HEK293 (cell line): ENCODE results near the gene TMCC1.

Experiments
- CTCF ChIA-PET: fragments of 350-600 bp; formaldehyde crosslinking; extraction: SDS; loops from one replicate; lab custom pipeline; 2021; ENCODE audit warnings: antibody characterized with exemption; lab: Yijun Ruan, JAX
- POLR2A ChIA-PET: fragments of 300-600 bp; formaldehyde crosslinking; extraction: SDS; loops from one replicate; lab custom pipeline; 2020; ENCODE audit warnings: antibody characterized with exemption, inconsistent platforms; lab: Yijun Ruan, JAX
- H3K27ac ChIP-seq: fragments of 200-500 bp; sonication (Bioruptor generic); 2 replicates; pipeline ENCODE4 v1.5.1; 2014; ENCODE audit warnings: low read depth, low read length, control low read depth, inconsistent platforms; ENCODE audit errors: extremely low read depth
- H3K36me3 ChIP-seq, 2 experiments: fragments of 200-500 bp in 1 of 2; sonication (Bioruptor generic) in 1 of 2; 1 replicate in 1 of 2; 2 replicates in 1 of 2; pipeline ENCODE4 v1.5.1; 2014 to 2017; ENCODE audit warnings: inconsistent platforms in 2 of 2, low read length in 2 of 2; ENCODE audit not compliant: control insufficient read depth in 2 of 2, insufficient read depth in 1 of 2
- H3K4me1 ChIP-seq: fragments of 200-500 bp; sonication (Bioruptor generic); 2 replicates; pipeline ENCODE4 v1.5.1; 2014; ENCODE audit warnings: mild to moderate bottlenecking, low read length, inconsistent platforms; ENCODE audit not compliant: control insufficient read depth, insufficient read depth
- H3K4me3 ChIP-seq: 2 replicates; pipeline ENCODE4 v1.5.1; 2011; ENCODE audit warnings: low read depth, mild to moderate bottlenecking, control low read depth, low read length, moderate library complexity
- H3K9me3 ChIP-seq: fragments of 200-500 bp; sonication (Bioruptor generic); 2 replicates; pipeline ENCODE4 v1.5.1; 2014; ENCODE audit warnings: low read depth, low read length, inconsistent platforms; ENCODE audit not compliant: control insufficient read depth, insufficient read depth
- BCL11A ChIP-seq: fragments of 450-650 bp; formaldehyde crosslinking; IDR thresholded peaks from 2 replicates; pipeline ENCODE4 v1.5.1; 2016; ENCODE audit warnings: low read depth, missing biosample characterization, missing genetic modification characterization
- BCL11B ChIP-seq: fragments of 450-650 bp; formaldehyde crosslinking; IDR thresholded peaks from 2 replicates; pipeline ENCODE4 v1.5.1; 2016; ENCODE audit warnings: low read depth, missing biosample characterization, missing genetic modification characterization
- EGR2 ChIP-seq: fragments of 450-650 bp; formaldehyde crosslinking; IDR thresholded peaks from 2 replicates; pipeline ENCODE4 v1.5.1; 2016; ENCODE audit warnings: low read depth, missing biosample characterization, missing genetic modification characterization
- IKZF3 ChIP-seq: fragments of 450-650 bp; IDR thresholded peaks from 2 replicates; pipeline ENCODE4 v1.5.0; 2018; ENCODE audit warnings: missing biosample characterization, mild to moderate bottlenecking, missing genetic modification characterization, moderate library complexity
- PRDM1 ChIP-seq: fragments of 450-650 bp; formaldehyde crosslinking; IDR thresholded peaks from 2 replicates; pipeline ENCODE4; 2016; ENCODE audit warnings: missing biosample characterization, missing genetic modification characterization
- SCRT1 ChIP-seq: fragments of 450-650 bp; formaldehyde crosslinking; IDR thresholded peaks from 2 replicates; pipeline ENCODE4 v1.5.1; 2016; ENCODE audit warnings: missing biosample characterization, missing genetic modification characterization, borderline replicate concordance
- ZBTB8A ChIP-seq: fragments of 450-650 bp; formaldehyde crosslinking; IDR thresholded peaks from 2 replicates; pipeline ENCODE4 v1.5.1; 2016; ENCODE audit warnings: missing biosample characterization, missing genetic modification characterization
- ZNF10 ChIP-seq: fragments of 450-650 bp; formaldehyde crosslinking; IDR thresholded peaks from 2 replicates; pipeline ENCODE4 v1.5.1; 2017; ENCODE audit warnings: missing biosample characterization, missing genetic modification characterization
- ZNF140 ChIP-seq: fragments of 450-650 bp; formaldehyde crosslinking; IDR thresholded peaks from 2 replicates; pipeline ENCODE4 v1.5.1; 2016; ENCODE audit warnings: missing biosample characterization, missing genetic modification characterization
- ZNF202 ChIP-seq: fragments of 450-650 bp; formaldehyde crosslinking; IDR thresholded peaks from 2 replicates; pipeline ENCODE4 v1.5.1; 2016; ENCODE audit warnings: missing biosample characterization, missing genetic modification characterization, borderline replicate concordance
- ZNF24 ChIP-seq: fragments of 450-650 bp; formaldehyde crosslinking; IDR thresholded peaks from 2 replicates; pipeline ENCODE4 v1.5.1; 2016; ENCODE audit warnings: missing biosample characterization, missing genetic modification characterization
- ZNF274 ChIP-seq, 2 experiments: fragments of 200-500 bp in 1 of 2; fragments of 450-650 bp in 1 of 2; sonication (Bioruptor generic) in 1 of 2; formaldehyde crosslinking in 1 of 2; IDR thresholded peaks; 2 replicates each; pipeline versions ENCODE4 v1.5.1 to v1.6.1; 2014 to 2016; ENCODE audit warnings: borderline replicate concordance in 1 of 2, inconsistent platforms in 1 of 2, low read length in 1 of 2, missing biosample characterization in 1 of 2, missing genetic modification characterization in 1 of 2
- ZNF621 ChIP-seq: fragments of 450-650 bp; formaldehyde crosslinking; IDR thresholded peaks from 2 replicates; pipeline ENCODE4 v1.5.1; 2017; ENCODE audit warnings: missing biosample characterization, missing genetic modification characterization
- ZNF654 ChIP-seq: fragments of 450-650 bp; formaldehyde crosslinking; IDR thresholded peaks from 2 replicates; pipeline ENCODE4 v1.5.1; 2016; ENCODE audit warnings: low read depth, missing biosample characterization, missing genetic modification characterization
- ZNF747 ChIP-seq: fragments of 450-650 bp; formaldehyde crosslinking; IDR thresholded peaks from 2 replicates; pipeline ENCODE4 v1.5.1; 2016; ENCODE audit warnings: missing biosample characterization, missing genetic modification characterization
- ZNF76 ChIP-seq: fragments of 450-650 bp; formaldehyde crosslinking; IDR thresholded peaks from 2 replicates; pipeline ENCODE4; 2016; ENCODE audit warnings: low read depth, missing biosample characterization, missing genetic modification characterization, borderline replicate concordance
- ZNF777 ChIP-seq: fragments of 450-650 bp; formaldehyde crosslinking; IDR thresholded peaks from 2 replicates; pipeline ENCODE4 v1.5.1; 2017; ENCODE audit warnings: missing biosample characterization, missing genetic modification characterization, borderline replicate concordance
- ZNF792 ChIP-seq: fragments of 450-650 bp; formaldehyde crosslinking; IDR thresholded peaks from 2 replicates; pipeline ENCODE4 v1.5.1; 2016; ENCODE audit warnings: missing biosample characterization, missing genetic modification characterization
- ZNF837 ChIP-seq: fragments of 450-650 bp; formaldehyde crosslinking; IDR thresholded peaks from 2 replicates; pipeline ENCODE4 v1.5.1; 2016; ENCODE audit warnings: missing biosample characterization, missing genetic modification characterization
- ZNF843 ChIP-seq: fragments of 450-650 bp; formaldehyde crosslinking; IDR thresholded peaks from 2 replicates; pipeline ENCODE4 v1.5.1; 2016; ENCODE audit warnings: missing biosample characterization, missing genetic modification characterization
- ZSCAN23 ChIP-seq: fragments of 450-650 bp; formaldehyde crosslinking; IDR thresholded peaks from 2 replicates; pipeline ENCODE4 v1.5.1; 2016; ENCODE audit warnings: missing biosample characterization, missing genetic modification characterization
- TF ChIP-seq, protein P1 (sequence below): fragments of 450-650 bp; formaldehyde crosslinking; IDR thresholded peaks from 2 replicates; pipeline ENCODE4 v1.5.1; 2016; ENCODE audit warnings: missing biosample characterization, missing genetic modification characterization
- TF ChIP-seq, protein P2 (sequence below): fragments of 450-650 bp; formaldehyde crosslinking; IDR thresholded peaks from 2 replicates; pipeline ENCODE4 v1.5.1; 2017; ENCODE audit warnings: missing biosample characterization, missing genetic modification characterization
- TF ChIP-seq, protein P3 (sequence below): fragments of 450-650 bp; formaldehyde crosslinking; IDR thresholded peaks from 2 replicates; pipeline ENCODE4 v1.5.1; 2016; ENCODE audit warnings: missing biosample characterization, missing genetic modification characterization
- TF ChIP-seq, protein P4 (sequence below): fragments of 450-650 bp; formaldehyde crosslinking; IDR thresholded peaks from 2 replicates; pipeline ENCODE4 v1.5.1; 2016; ENCODE audit warnings: missing biosample characterization, missing genetic modification characterization

TMCC1 gene

DNA sequence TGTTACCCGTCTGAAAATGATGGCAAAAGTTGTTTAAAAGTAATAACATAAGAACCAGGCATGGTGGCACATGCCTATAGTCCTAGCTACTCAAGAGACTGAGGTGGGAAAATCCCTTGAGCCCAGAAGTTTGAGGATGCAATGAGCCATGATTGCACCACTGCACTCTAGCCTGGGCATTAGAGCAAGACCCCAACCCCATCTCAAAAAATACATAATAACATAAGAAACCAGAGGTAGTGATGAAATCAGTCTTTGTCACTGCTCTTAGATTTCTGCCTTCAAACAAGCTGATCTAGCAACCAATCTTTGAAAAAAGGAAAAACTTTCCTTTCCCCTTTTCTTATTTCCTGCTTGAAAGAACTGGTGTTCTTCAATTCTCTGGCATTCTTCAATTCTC lies 71.3 kb downstream of the TMCC1 start:
- ChIA-PET CTCF (interaction anchor here (0.9 to 4.2 kb wide), 2 partner anchors 173 to 439 kb away, joined by 3 to 34 read pairs; no protein-coding TSS in a partner anchor), POLR2A (no interaction called here)
- H3K27ac ChIP-seq = no peak overlapping the region

DNA sequence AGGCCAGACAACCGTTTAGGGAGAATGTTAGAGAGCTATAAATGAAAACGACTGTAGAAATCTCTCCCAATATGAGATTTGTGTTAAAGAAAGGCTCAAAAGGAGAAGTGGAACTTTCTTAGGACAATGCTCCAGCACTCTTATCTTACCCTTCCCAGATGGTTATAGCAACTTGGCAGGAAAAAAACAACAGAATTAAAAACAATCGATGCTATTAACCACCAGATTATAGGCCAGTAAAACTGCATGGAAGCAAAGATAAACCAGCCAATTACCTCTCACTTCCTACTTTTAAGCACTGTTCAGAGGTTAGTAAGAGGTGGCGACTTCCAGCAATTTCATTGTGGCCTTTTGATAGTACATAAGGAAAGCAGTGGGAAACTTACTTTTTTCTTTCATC lies 72.9 kb downstream of the TMCC1 start:
- Histone ChIP-seq H3K9me3 (no peaks in the 10 kb centered on the region), H3K36me3 (no peaks in the 10 kb centered on the region; a peak in 1 of 3 replicates), H3K4me3 (no peak overlapping the region), H3K4me1 (no peaks in the 10 kb centered on the region), H3K27ac (no peak overlapping the region)
- CTCF ChIA-PET = interaction anchor here (0.9 to 1.2 kb wide), 3 partner anchors 10 to 330 kb away, joined by 3 to 6 read pairs (median 5); no protein-coding TSS in a partner anchor
- POLR2A ChIA-PET = no interaction called here
- TF ChIP-seq, protein P1, sequence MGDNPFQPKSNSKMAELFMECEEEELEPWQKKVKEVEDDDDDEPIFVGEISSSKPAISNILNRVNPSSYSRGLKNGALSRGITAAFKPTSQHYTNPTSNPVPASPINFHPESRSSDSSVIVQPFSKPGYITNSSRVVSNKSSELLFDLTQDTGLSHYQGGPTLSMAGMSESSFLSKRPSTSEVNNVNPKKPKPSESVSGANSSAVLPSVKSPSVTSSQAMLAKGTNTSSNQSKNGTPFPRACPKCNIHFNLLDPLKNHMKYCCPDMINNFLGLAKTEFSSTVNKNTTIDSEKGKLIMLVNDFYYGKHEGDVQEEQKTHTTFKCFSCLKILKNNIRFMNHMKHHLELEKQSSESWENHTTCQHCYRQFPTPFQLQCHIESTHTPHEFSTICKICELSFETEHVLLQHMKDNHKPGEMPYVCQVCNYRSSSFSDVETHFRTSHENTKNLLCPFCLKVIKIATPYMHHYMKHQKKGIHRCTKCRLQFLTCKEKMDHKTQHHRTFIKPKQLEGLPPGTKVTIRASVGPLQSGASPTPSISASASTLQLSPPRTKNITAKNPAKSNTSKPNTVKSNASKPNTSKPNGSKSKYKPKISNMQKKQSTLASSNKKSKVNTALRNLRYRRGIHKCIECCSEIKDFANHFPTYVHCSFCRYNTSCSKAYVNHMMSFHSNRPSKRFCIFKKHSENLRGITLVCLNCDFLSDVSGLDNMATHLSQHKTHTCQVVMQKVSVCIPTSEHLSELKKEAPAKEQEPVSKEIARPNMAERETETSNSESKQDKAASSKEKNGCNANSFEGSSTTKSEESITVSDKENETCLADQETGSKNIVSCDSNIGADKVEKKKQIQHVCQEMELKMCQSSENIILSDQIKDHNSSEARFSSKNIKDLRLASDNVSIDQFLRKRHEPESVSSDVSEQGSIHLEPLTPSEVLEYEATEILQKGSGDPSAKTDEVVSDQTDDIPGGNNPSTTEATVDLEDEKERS (tag by site-specific recombination) = no peak
- TF ChIP-seq, protein P2, sequence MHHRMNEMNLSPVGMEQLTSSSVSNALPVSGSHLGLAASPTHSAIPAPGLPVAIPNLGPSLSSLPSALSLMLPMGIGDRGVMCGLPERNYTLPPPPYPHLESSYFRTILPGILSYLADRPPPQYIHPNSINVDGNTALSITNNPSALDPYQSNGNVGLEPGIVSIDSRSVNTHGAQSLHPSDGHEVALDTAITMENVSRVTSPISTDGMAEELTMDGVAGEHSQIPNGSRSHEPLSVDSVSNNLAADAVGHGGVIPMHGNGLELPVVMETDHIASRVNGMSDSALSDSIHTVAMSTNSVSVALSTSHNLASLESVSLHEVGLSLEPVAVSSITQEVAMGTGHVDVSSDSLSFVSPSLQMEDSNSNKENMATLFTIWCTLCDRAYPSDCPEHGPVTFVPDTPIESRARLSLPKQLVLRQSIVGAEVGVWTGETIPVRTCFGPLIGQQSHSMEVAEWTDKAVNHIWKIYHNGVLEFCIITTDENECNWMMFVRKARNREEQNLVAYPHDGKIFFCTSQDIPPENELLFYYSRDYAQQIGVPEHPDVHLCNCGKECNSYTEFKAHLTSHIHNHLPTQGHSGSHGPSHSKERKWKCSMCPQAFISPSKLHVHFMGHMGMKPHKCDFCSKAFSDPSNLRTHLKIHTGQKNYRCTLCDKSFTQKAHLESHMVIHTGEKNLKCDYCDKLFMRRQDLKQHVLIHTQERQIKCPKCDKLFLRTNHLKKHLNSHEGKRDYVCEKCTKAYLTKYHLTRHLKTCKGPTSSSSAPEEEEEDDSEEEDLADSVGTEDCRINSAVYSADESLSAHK (tag by site-specific recombination) = 0 out of 2 replicates have a peak, but pooled peaks have one; percentile 12
- TF ChIP-seq PRDM1 = peak; percentile 35; the same call in 1 of the 2 replicates
- TF ChIP-seq ZNF202 (tag by site-specific recombination) = no peak
- no peak for TF ChIP-seq BCL11A (tag by site-specific recombination)
- TF ChIP-seq ZNF843 (tag by site-specific recombination) = peak; percentile 51; the same call in 1 of the 2 replicates
- no peak for TF ChIP-seq ZNF140 (tag by site-specific recombination)
- TF ChIP-seq ZNF76 (tag by site-specific recombination) = no peak
- TF ChIP-seq ZNF10 = no peak
- no peak for TF ChIP-seq BCL11B (tag by site-specific recombination)
- no peak for TF ChIP-seq ZNF747 (tag by site-specific recombination)
- no peak for TF ChIP-seq ZNF777 (tag by site-specific recombination)
- TF ChIP-seq ZNF837 = no peak
- TF ChIP-seq ZSCAN23 (tag by site-specific recombination) = no peak

More for the DNA sequence above, 71.3 kb downstream of the TMCC1 start:
- no peaks in the 10 kb centered on the region for H3K9me3 ChIP-seq
- TF ChIP-seq, protein P2 (tag by site-specific recombination) = no peak
- TF ChIP-seq ZNF621 (tag by site-specific recombination) (no peak), SCRT1 (tag by site-specific recombination) (no peak), ZNF274 (IDR thresholded peaks at IDR 0.05; ENCODE audit: low read length) (no peak), ZNF274 (tag by site-specific recombination; IDR thresholded peaks at IDR 0.05; ENCODE audit: borderline replicate concordance) (no peak), EGR2 (tag by site-specific recombination) (no peak), ZNF24 (tag by site-specific recombination) (no peak), ZNF654 (tag by site-specific recombination) (no peak), ZNF792 (tag by site-specific recombination) (no peak), ZBTB8A (tag by site-specific recombination) (no peak), IKZF3 (no peak)
- TF ChIP-seq, protein P3, sequence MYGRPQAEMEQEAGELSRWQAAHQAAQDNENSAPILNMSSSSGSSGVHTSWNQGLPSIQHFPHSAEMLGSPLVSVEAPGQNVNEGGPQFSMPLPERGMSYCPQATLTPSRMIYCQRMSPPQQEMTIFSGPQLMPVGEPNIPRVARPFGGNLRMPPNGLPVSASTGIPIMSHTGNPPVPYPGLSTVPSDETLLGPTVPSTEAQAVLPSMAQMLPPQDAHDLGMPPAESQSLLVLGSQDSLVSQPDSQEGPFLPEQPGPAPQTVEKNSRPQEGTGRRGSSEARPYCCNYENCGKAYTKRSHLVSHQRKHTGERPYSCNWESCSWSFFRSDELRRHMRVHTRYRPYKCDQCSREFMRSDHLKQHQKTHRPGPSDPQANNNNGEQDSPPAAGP (tag by site-specific recombination) = no peak
- TF ChIP-seq, protein P4, sequence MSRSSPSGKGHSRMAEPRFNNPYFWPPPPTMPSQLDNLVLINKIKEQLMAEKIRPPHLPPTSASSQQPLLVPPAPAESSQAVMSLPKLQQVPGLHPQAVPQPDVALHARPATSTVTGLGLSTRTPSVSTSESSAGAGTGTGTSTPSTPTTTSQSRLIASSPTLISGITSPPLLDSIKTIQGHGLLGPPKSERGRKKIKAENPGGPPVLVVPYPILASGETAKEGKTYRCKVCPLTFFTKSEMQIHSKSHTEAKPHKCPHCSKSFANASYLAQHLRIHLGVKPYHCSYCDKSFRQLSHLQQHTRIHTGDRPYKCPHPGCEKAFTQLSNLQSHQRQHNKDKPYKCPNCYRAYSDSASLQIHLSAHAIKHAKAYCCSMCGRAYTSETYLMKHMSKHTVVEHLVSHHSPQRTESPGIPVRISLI (tag by site-specific recombination) = no peak
- H3K36me3 ChIP-seq = no peaks in the 10 kb centered on the region
- no peak overlapping the region for H3K4me3 ChIP-seq
- no peaks in the 10 kb centered on the region for H3K4me1 ChIP-seq
